ENCODE results near the gene VIP.

The VIP gene

GRCh38 chr6:152776833-152777232 is 26.2 kb downstream of the VIP start:
- Histone ChIP-seq H3K9me3 (ENCODE audit: control insufficient read depth, insufficient read depth, low read length) (no peaks in the 10 kb centered on the region), H3K4me1 (ENCODE audit: control insufficient read depth, low read length) (no peaks in the 10 kb centered on the region), H3K9me2 (replicated peaks; ENCODE audit: control insufficient read depth, low read length) (no peaks in the 10 kb centered on the region), H4K20me1 (ENCODE audit: control insufficient read depth, insufficient read depth, low read depth, low read length) (no peaks in the 10 kb centered on the region), H3F3A (ENCODE audit: control insufficient read depth, insufficient read depth) (no peaks in the 10 kb centered on the region), H3K79me2 (ENCODE audit: control insufficient read depth, low read length) (no peaks in the 10 kb centered on the region), H3K4me2 (ENCODE audit: low read length) (no peak overlapping the region), H3K4me3 (ENCODE audit: low read length) (no peak overlapping the region), H3K27me3 (ENCODE audit: control insufficient read depth, low read length) (no peaks in the 10 kb centered on the region), H3K27ac (ENCODE audit: low read depth, low read length) (no peak overlapping the region), H3K36me3 (ENCODE audit: control insufficient read depth, low read length) (no peaks in the 10 kb centered on the region)
- TF ChIP-seq EZH2phosphoT487 (IDR thresholded peaks at IDR 0.05; ENCODE audit: borderline replicate concordance, low read length): no peak
- no peak for TF ChIP-seq CTCF (IDR thresholded peaks at IDR 0.05; ENCODE audit: low read depth, low read length, poor library complexity, severe bottlenecking)

- Histone ChIP-seq H3K4me2 (ENCODE audit: low read length) (no peak overlapping the region), H3K27me3 (ENCODE audit: control insufficient read depth, low read length) (no peaks in the 10 kb centered on the region), H4K20me1 (ENCODE audit: control insufficient read depth, insufficient read depth, low read depth, low read length) (no peaks in the 10 kb centered on the region), H3F3A (ENCODE audit: control insufficient read depth, insufficient read depth) (no peaks in the 10 kb centered on the region), H3K9me2 (replicated peaks; ENCODE audit: control insufficient read depth, low read length) (no peaks in the 10 kb centered on the region), H3K9me3 (ENCODE audit: control insufficient read depth, insufficient read depth, low read length) (no peaks in the 10 kb centered on the region), H3K79me2 (ENCODE audit: control insufficient read depth, low read length) (no peaks in the 10 kb centered on the region), H3K4me3 (ENCODE audit: low read length) (no peak overlapping the region), H3K27ac (ENCODE audit: low read depth, low read length) (no peak overlapping the region), H3K4me1 (ENCODE audit: control insufficient read depth, low read length) (no peaks in the 10 kb centered on the region), H3K36me3 (ENCODE audit: control insufficient read depth, low read length) (no peaks in the 10 kb centered on the region)
- TF ChIP-seq CTCF (IDR thresholded peaks at IDR 0.05; ENCODE audit: low read depth, low read length, poor library complexity, severe bottlenecking) (no peak), EZH2phosphoT487 (IDR thresholded peaks at IDR 0.05; ENCODE audit: borderline replicate concordance, low read length) (no peak)
Observed at GRCh38 chr6:152783217-152783878, 32.8 kb downstream of the VIP start.

DNA sequence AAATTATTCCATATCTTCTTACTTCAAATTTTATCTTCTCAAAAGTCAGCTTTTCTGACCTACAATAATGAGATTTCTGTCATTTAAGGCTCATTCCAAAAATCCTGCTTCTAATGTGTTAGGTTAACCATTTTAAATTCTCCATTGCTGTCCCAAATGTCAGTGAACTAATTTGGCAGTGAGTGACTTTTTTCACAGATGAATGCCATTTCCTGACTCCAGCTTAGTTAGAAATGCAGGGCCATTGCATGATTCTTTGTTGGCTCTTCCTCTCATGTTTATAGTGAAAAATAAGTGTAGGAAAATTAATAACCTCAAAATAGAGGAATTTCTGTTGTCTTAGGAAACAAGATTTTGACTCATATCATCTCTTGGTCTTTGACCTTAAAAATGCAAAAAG is 44.1 kb downstream of the VIP start:
- TF ChIP-seq EZH2phosphoT487 (IDR thresholded peaks at IDR 0.05; ENCODE audit: borderline replicate concordance, low read length): no peak
- TF ChIP-seq CTCF (IDR thresholded peaks at IDR 0.05; ENCODE audit: low read depth, low read length, poor library complexity, severe bottlenecking): no peak
- H3K27me3 ChIP-seq (ENCODE audit: control insufficient read depth, low read length): no peaks in the 10 kb centered on the region

More for the DNA sequence above, 44.1 kb downstream of the VIP start:
- H3K9me3 ChIP-seq (ENCODE audit: control insufficient read depth, insufficient read depth, low read length): no peaks in the 10 kb centered on the region
- H3K27ac ChIP-seq (ENCODE audit: low read depth, low read length): no peak overlapping the region
- H4K20me1 ChIP-seq (ENCODE audit: control insufficient read depth, insufficient read depth, low read depth, low read length): no peaks in the 10 kb centered on the region
- H3K9me2 ChIP-seq (replicated peaks; ENCODE audit: control insufficient read depth, low read length): no peaks in the 10 kb centered on the region
- H3K4me1 ChIP-seq (ENCODE audit: control insufficient read depth, low read length): no peaks in the 10 kb centered on the region
- no peaks in the 10 kb centered on the region for H3K36me3 ChIP-seq (ENCODE audit: control insufficient read depth, low read length)
- H3K79me2 ChIP-seq (ENCODE audit: control insufficient read depth, low read length): no peaks in the 10 kb centered on the region
- no peak overlapping the region for H3K4me2 ChIP-seq (ENCODE audit: low read length)
- no peaks in the 10 kb centered on the region for H3F3A ChIP-seq (ENCODE audit: control insufficient read depth, insufficient read depth)
- H3K4me3 ChIP-seq (ENCODE audit: low read length): no peak overlapping the region

Measured in DOHH2 (cell line).